Measurements from ENCODE around the gene EFCAB6. TPM values are rescaled to one million over a fixed set of nuclear protein-coding genes. Genes with fewer than 3 reads are reported as not detected.

Gene EFCAB6
- total and polyA plus RNA-seq, 2 donors (not counting 1 experiment from before 2014, with no cell fraction given) = 0.07 to 0.10 TPM

- POLR2A ChIA-PET = no interaction called here
Observed at GRCh38 chr22:43618517-43618916, 193.6 kb downstream of the EFCAB6 start.

GRCh38 chr22:43616645-43617044 lies 195.5 kb downstream of the EFCAB6 start:
- H3K9ac ChIP-seq (ENCODE audit: low read length) = no peak overlapping the region
- 92% methylated on average over 2 of the region's 3 CpGs for WGBS (ENCODE audit: insufficient coverage)
- TF ChIP-seq EZH2 (IDR thresholded peaks at IDR 0.05; ENCODE audit: borderline replicate concordance, insufficient read depth, low read depth, low read length, poor library complexity, severe bottlenecking) (no peak), CTCF (IDR thresholded peaks at IDR 0.05) (no peak)

More at GRCh38 chr22:43618517-43618916, 193.6 kb downstream of the EFCAB6 start:
- no peak overlapping the region for H3K4me3 Mint-ChIP-seq
- ATAC-seq (ENCODE audit: low read depth) = no peak
- Histone ChIP-seq H3K4me2 (replicated peaks; ENCODE audit: low read depth, low read length, poor library complexity, severe bottlenecking) (no peak overlapping the region), H3K4me1 (ENCODE audit: control insufficient read depth in 2 of 2, insufficient read depth in 2 of 2, low read length in 2 of 2) (no peaks in the 10 kb centered on the region), H3K36me3 (replicated peaks in 1 of 2; ENCODE audit: control extremely low read depth in 1 of 2, control insufficient read depth in 1 of 2, extremely low read depth in 1 of 2, insufficient read depth in 2 of 2, low read length in 1 of 2) (no peaks in the 10 kb centered on the region), H3K79me2 (ENCODE audit: control insufficient read depth, insufficient read depth, low read length) (no peaks in the 10 kb centered on the region), H3K4me3 (ENCODE audit: control extremely low read depth in 1 of 5, extremely low read depth in 1 of 5, insufficient read depth in 1 of 5, low read depth in 2 of 5, low read length in 4 of 5) (no peak overlapping the region), H4K20me1 (ENCODE audit: control insufficient read depth, insufficient read depth, low read length, poor library complexity, severe bottlenecking) (no peaks in the 10 kb centered on the region), H2AFZ (ENCODE audit: insufficient read depth, low read depth, low read length, poor library complexity, severe bottlenecking) (no peak overlapping the region), H3K27me3 (replicated peaks in 1 of 4; ENCODE audit: control extremely low read depth in 1 of 4, control insufficient read depth in 3 of 4, insufficient read depth in 4 of 4, low read length in 3 of 4) (no peaks in the 10 kb centered on the region), H3K9ac (ENCODE audit: low read length) (no peak overlapping the region), H3K27ac (ENCODE audit: low read length in 2 of 2) (no peak overlapping the region), H3K9me3 (ENCODE audit: control extremely low read depth in 1 of 3, control insufficient read depth in 2 of 3, insufficient read depth in 1 of 3, low read length in 2 of 3) (peaks cover 0 to 4% (median 0%) of the 10 kb centered on the region in 3 donors)
- peaks cover 13% of the 10 kb centered on the region for H3K27me3 Mint-ChIP-seq
- no peaks in the 10 kb centered on the region for H3K4me1 Mint-ChIP-seq
- peaks cover 4% of the 10 kb centered on the region for H3K9me3 Mint-ChIP-seq (ENCODE audit: insufficient read depth)
- CTCF ChIA-PET = no interaction called here
- TF ChIP-seq EZH2 (IDR thresholded peaks at IDR 0.05; ENCODE audit: borderline replicate concordance, insufficient read depth, low read depth, low read length, poor library complexity, severe bottlenecking) (no peak), CTCF (IDR thresholded peaks at IDR 0.05) (no peak)
- intact Hi-C loops (cut with micrococcal nuclease) = no loop called here
- WGBS (ENCODE audit: insufficient coverage) = 100% methylated on average over 1 of the region's 4 CpGs
- no peak for DNase-seq
- H3K27ac Mint-ChIP-seq = no peak overlapping the region

More at GRCh38 chr22:43616645-43617044, 195.5 kb downstream of the EFCAB6 start:
- ChIA-PET CTCF (no interaction called here), POLR2A (no interaction called here)
- Histone ChIP-seq H3K4me3 (ENCODE audit: control extremely low read depth in 1 of 5, extremely low read depth in 1 of 5, insufficient read depth in 1 of 5, low read depth in 2 of 5, low read length in 4 of 5) (no peak overlapping the region), H3K79me2 (ENCODE audit: control insufficient read depth, insufficient read depth, low read length) (no peaks in the 10 kb centered on the region), H3K9me3 (ENCODE audit: control extremely low read depth in 1 of 3, control insufficient read depth in 2 of 3, insufficient read depth in 1 of 3, low read length in 2 of 3) (peaks cover 0 to 4% (median 0%) of the 10 kb centered on the region in 3 donors), H3K4me2 (replicated peaks; ENCODE audit: low read depth, low read length, poor library complexity, severe bottlenecking) (no peak overlapping the region), H3K27me3 (replicated peaks in 1 of 4; ENCODE audit: control extremely low read depth in 1 of 4, control insufficient read depth in 3 of 4, insufficient read depth in 4 of 4, low read length in 3 of 4) (no peaks in the 10 kb centered on the region), H4K20me1 (ENCODE audit: control insufficient read depth, insufficient read depth, low read length, poor library complexity, severe bottlenecking) (no peaks in the 10 kb centered on the region), H3K36me3 (replicated peaks in 1 of 2; ENCODE audit: control extremely low read depth in 1 of 2, control insufficient read depth in 1 of 2, extremely low read depth in 1 of 2, insufficient read depth in 2 of 2, low read length in 1 of 2) (no peaks in the 10 kb centered on the region), H3K27ac (ENCODE audit: low read length in 2 of 2) (no peak overlapping the region), H3K4me1 (ENCODE audit: control insufficient read depth in 2 of 2, insufficient read depth in 2 of 2, low read length in 2 of 2) (no peaks in the 10 kb centered on the region), H2AFZ (ENCODE audit: insufficient read depth, low read depth, low read length, poor library complexity, severe bottlenecking) (no peak overlapping the region)
- Mint-ChIP-seq H3K4me3 (no peak overlapping the region), H3K27ac (no peak overlapping the region), H3K27me3 (peaks cover 20% of the 10 kb centered on the region), H3K4me1 (no peaks in the 10 kb centered on the region), H3K9me3 (ENCODE audit: insufficient read depth) (peaks cover 4% of the 10 kb centered on the region)
- DNase-seq = no peak
- ATAC-seq (ENCODE audit: low read depth) = no peak
- intact Hi-C loops (cut with micrococcal nuclease) = no loop called here
